ENCODE measurements around the gene OR5AN1. TPM values are rescaled to one million over a fixed set of nuclear protein-coding genes. Genes with fewer than 3 reads are reported as not detected.
"Not testable (repeated sequence)": the region's sequence is repeated elsewhere in the genome, so short reads cannot be mapped to it uniquely, and the experiment has no call there.

OR5AN1 gene
- total RNA-seq, 2 donors from 2014 or later: not detected

DNA sequence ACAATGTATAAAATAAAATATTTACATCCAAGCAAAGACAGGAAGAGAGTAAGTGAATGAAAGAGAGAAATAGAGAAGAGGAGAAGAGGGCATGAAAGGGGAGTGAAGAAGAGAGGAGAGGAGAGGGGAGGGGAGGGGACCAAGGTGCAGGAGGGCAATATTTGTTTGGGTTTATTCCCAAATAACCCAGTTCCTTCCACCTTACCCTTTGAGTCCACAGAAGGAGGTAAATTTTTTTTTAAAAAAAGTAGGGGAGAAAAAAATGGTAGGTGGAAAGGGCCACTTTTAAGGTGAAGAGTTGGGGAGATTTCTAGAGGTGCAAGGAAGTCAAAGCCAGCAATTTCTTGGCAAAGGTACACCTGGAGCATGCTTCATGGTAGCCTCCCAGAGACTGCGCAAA, 2.1 kb upstream of the OR5AN1 start:
- TF ChIP-seq, protein P1, sequence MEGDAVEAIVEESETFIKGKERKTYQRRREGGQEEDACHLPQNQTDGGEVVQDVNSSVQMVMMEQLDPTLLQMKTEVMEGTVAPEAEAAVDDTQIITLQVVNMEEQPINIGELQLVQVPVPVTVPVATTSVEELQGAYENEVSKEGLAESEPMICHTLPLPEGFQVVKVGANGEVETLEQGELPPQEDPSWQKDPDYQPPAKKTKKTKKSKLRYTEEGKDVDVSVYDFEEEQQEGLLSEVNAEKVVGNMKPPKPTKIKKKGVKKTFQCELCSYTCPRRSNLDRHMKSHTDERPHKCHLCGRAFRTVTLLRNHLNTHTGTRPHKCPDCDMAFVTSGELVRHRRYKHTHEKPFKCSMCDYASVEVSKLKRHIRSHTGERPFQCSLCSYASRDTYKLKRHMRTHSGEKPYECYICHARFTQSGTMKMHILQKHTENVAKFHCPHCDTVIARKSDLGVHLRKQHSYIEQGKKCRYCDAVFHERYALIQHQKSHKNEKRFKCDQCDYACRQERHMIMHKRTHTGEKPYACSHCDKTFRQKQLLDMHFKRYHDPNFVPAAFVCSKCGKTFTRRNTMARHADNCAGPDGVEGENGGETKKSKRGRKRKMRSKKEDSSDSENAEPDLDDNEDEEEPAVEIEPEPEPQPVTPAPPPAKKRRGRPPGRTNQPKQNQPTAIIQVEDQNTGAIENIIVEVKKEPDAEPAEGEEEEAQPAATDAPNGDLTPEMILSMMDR (IDR thresholded peaks at IDR 0.05): no peak
- H3K27ac ChIP-seq: no peak overlapping the region
- no peak for ATAC-seq (ENCODE audit: insufficient number of reproducible peaks, low FRiP score, low read depth)

DNA sequence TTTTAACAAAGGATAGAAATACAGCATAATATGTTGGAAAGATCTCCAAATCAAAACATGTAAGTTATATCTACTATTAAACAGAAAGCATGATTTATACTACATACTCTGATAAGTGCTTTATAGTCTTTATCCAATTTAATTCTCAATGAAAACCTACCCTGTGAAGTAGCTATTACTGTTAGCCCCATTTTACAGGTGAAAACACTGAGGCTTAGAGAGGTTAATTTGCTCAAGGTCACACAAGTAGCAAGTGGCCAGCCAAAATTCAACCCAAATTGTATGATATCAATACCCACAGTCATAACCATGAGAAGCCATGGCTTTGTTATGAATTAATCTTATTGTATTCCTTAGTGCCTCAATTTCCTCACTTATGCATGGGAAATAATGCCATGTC, 675 bp upstream of the OR5AN1 start:
- TF ChIP-seq, protein P1 (IDR thresholded peaks at IDR 0.05): no peak
- Histone ChIP-seq H3K9me3 (no peaks in the 10 kb centered on the region), H3K4me3 (no peak overlapping the region), H3K27me3 (replicated peaks; ENCODE audit: insufficient read depth) (no peaks in the 10 kb centered on the region), H3K27ac (no peak overlapping the region), H3K36me3 (no peaks in the 10 kb centered on the region), H3K4me1 (ENCODE audit: control insufficient read depth in 1 of 2, low read depth in 2 of 2) (no peaks in the 10 kb centered on the region)
- ATAC-seq (ENCODE audit: insufficient number of reproducible peaks, low FRiP score, low read depth) (no peak), DNase-seq (ENCODE audit: low spot score) (no peak)

More for the DNA sequence above, 2.1 kb upstream of the OR5AN1 start:
- no peaks in the 10 kb centered on the region for H3K9me3 ChIP-seq
- no peaks in the 10 kb centered on the region for H3K36me3 ChIP-seq
- H3K4me3 ChIP-seq: no peak overlapping the region
- H3K4me1 ChIP-seq (ENCODE audit: control insufficient read depth in 1 of 2, low read depth in 2 of 2): no peaks in the 10 kb centered on the region
- no peak for DNase-seq (ENCODE audit: low spot score)
- no peaks in the 10 kb centered on the region for H3K27me3 ChIP-seq (replicated peaks; ENCODE audit: insufficient read depth)

DNA sequence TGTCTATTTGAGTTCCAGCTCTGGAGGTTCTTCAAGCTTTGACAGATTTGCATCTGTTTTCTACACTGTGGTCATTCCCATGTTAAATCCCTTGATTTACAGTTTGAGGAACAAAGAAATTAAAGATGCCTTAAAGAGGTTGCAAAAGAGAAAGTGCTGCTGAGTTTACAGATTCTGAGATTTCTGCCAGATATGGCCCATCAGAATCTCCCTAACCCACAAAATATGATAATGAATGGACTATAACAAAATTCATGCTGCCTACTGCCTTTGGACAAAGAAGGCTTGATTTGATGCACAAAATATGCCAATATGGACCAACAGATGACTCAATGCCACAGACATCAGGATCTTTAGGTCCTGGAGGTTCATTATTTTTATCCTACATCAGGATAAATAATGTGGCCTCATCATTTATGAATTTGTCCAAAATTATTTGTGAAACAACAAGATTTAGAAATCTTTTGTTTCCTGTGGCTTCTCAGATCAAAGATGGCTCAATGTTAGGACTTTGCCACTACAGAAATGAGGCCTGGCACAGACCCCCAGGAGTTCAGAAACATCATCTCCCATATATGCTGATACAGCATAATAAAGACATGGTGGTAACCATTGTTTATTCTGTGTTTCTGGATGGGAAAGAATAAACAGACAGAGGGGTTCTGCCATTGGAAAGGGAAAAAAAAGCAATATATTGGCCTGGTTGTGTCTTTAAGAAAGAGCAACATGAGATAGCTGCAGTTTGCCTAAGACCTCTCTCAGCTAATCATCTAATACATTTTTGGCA, 6.7 kb downstream of the OR5AN1 start:
- TF ChIP-seq, protein P1 (IDR thresholded peaks at IDR 0.05): no peak
- Histone ChIP-seq H3K27ac (no peak overlapping the region), H3K4me3 (no peak overlapping the region), H3K27me3 (replicated peaks; ENCODE audit: insufficient read depth) (no peaks in the 10 kb centered on the region), H3K9me3 (peaks cover 2% of the 10 kb centered on the region), H3K36me3 (no peaks in the 10 kb centered on the region), H3K4me1 (ENCODE audit: control insufficient read depth in 1 of 2, low read depth in 2 of 2) (no peaks in the 10 kb centered on the region)
- no peak for ATAC-seq (ENCODE audit: insufficient number of reproducible peaks, low FRiP score, low read depth)
- DNase-seq (ENCODE audit: low spot score): no peak

DNA sequence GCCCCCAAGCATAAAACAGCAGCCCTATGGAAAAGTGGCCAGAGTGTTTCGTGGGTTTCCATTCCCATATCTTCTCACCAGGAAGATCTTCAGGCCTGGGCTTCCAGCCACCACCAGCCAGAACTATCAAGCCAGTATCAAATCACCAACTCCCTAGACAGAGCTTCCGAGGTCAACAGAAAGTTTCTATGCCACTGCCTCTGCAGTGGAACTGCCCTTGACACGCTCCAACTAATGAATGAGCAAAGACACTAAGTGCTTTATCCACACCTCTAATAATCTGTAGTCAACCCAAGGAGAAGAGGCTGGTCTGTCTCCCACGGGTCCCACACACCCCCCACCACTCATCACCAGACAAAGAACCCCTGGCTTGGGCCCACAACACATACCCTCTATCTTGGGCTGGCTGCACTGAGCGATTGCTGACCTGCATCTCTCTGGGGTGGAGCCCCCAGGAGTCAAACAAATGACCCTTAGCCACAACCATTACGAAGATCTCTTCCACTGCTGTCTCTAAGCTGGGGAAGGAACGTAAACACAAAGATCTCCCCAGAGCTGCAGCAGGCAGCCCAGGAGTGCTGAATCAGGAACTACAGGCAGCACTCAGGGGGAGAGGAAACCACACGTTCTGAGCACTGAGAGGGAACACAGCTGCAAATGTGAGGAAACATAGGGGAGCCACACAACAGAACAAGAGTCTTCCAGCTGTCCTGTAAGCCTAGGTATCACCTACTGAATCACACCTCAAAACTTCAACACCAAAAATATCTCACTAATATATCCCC, 9.7 kb downstream of the OR5AN1 start:
- DNase-seq (ENCODE audit: low spot score) (no peak), ATAC-seq (ENCODE audit: insufficient number of reproducible peaks, low FRiP score, low read depth) (no peak)
- Histone ChIP-seq H3K27me3 (replicated peaks; ENCODE audit: insufficient read depth) (no peaks in the 10 kb centered on the region), H3K9me3 (peaks cover 4% of the 10 kb centered on the region), H3K4me1 (ENCODE audit: control insufficient read depth in 1 of 2, low read depth in 2 of 2) (no peaks in the 10 kb centered on the region), H3K36me3 (no peaks in the 10 kb centered on the region), H3K27ac (no peak overlapping the region), H3K4me3 (no peak overlapping the region)
- TF ChIP-seq, protein P1 (IDR thresholded peaks at IDR 0.05): no peak

DNA sequence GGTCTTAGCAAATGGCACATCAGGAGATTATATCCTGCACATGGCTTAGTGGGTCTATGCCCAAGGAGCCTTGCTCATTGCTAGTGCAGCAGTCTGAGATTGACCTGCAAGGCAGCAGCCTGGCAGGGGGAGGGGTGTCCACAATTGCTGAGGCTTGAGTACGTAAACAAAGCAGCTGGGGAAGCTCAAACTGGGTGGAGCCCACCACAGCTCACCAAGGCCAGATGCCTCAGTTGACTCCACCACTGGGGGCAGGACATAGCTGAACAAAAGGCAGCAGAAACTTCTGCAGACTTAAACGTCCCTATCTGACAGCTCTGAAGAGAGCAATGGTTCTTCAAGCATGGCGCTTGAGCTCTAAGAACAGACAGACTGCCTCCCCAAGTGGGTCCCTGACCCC, 13.6 kb downstream of the OR5AN1 start:
- H3K36me3 ChIP-seq; H3K27ac ChIP-seq; H3K27me3 ChIP-seq (replicated peaks; ENCODE audit: insufficient read depth); DNase-seq (ENCODE audit: low spot score); ATAC-seq (ENCODE audit: insufficient number of reproducible peaks, low FRiP score, low read depth); H3K4me3 ChIP-seq; H3K4me1 ChIP-seq (ENCODE audit: control insufficient read depth in 1 of 2, low read depth in 2 of 2); H3K9me3 ChIP-seq: not testable (repeated sequence)
